Measurements from ENCODE around the gene MAX. TPM values are rescaled to one million over a fixed set of nuclear protein-coding genes. Genes with fewer than 3 reads are reported as not detected.

MAX gene
- total and polyA plus RNA-seq, 2 experiments from 2014 or later, result 25.0 to 27.7 TPM

DNA sequence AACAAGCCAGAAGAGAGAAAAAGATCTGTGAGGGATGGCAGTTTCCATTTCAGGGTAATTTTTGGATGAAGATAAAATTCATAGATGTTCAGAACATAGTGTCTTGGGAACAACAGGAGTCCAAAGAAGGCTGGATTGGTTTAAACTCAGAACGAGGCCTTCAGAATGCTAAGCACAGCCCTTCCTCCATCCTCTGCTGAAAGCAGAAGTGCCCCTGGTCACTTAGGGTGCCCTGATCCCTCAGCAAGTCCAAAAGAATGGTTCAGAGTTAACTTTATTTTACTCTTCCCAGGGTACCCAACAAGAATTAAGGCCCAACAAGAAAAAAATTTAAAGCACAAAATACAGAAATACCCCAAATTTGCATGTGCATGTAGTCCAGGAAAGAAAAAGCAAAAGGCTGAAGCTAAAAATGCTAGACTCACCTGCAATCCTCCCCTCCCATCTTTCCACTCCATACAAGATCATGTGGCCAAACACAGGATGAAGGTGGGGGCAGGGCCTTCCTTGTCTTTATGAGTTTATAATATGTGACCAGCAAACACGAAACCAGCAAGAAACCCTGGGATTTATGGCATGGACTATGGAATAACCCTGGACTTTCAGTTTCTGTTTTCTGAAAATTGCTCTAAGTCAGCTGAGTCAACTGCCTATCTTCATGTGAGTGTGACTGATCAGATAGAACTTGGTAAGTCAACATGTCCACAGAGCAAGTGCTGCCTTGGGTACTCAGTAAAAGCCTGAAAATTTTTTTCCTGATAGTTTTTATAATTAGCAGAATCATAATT is 21.2 kb downstream of the MAX start (continued):
- TF ChIP-seq, protein P1, sequence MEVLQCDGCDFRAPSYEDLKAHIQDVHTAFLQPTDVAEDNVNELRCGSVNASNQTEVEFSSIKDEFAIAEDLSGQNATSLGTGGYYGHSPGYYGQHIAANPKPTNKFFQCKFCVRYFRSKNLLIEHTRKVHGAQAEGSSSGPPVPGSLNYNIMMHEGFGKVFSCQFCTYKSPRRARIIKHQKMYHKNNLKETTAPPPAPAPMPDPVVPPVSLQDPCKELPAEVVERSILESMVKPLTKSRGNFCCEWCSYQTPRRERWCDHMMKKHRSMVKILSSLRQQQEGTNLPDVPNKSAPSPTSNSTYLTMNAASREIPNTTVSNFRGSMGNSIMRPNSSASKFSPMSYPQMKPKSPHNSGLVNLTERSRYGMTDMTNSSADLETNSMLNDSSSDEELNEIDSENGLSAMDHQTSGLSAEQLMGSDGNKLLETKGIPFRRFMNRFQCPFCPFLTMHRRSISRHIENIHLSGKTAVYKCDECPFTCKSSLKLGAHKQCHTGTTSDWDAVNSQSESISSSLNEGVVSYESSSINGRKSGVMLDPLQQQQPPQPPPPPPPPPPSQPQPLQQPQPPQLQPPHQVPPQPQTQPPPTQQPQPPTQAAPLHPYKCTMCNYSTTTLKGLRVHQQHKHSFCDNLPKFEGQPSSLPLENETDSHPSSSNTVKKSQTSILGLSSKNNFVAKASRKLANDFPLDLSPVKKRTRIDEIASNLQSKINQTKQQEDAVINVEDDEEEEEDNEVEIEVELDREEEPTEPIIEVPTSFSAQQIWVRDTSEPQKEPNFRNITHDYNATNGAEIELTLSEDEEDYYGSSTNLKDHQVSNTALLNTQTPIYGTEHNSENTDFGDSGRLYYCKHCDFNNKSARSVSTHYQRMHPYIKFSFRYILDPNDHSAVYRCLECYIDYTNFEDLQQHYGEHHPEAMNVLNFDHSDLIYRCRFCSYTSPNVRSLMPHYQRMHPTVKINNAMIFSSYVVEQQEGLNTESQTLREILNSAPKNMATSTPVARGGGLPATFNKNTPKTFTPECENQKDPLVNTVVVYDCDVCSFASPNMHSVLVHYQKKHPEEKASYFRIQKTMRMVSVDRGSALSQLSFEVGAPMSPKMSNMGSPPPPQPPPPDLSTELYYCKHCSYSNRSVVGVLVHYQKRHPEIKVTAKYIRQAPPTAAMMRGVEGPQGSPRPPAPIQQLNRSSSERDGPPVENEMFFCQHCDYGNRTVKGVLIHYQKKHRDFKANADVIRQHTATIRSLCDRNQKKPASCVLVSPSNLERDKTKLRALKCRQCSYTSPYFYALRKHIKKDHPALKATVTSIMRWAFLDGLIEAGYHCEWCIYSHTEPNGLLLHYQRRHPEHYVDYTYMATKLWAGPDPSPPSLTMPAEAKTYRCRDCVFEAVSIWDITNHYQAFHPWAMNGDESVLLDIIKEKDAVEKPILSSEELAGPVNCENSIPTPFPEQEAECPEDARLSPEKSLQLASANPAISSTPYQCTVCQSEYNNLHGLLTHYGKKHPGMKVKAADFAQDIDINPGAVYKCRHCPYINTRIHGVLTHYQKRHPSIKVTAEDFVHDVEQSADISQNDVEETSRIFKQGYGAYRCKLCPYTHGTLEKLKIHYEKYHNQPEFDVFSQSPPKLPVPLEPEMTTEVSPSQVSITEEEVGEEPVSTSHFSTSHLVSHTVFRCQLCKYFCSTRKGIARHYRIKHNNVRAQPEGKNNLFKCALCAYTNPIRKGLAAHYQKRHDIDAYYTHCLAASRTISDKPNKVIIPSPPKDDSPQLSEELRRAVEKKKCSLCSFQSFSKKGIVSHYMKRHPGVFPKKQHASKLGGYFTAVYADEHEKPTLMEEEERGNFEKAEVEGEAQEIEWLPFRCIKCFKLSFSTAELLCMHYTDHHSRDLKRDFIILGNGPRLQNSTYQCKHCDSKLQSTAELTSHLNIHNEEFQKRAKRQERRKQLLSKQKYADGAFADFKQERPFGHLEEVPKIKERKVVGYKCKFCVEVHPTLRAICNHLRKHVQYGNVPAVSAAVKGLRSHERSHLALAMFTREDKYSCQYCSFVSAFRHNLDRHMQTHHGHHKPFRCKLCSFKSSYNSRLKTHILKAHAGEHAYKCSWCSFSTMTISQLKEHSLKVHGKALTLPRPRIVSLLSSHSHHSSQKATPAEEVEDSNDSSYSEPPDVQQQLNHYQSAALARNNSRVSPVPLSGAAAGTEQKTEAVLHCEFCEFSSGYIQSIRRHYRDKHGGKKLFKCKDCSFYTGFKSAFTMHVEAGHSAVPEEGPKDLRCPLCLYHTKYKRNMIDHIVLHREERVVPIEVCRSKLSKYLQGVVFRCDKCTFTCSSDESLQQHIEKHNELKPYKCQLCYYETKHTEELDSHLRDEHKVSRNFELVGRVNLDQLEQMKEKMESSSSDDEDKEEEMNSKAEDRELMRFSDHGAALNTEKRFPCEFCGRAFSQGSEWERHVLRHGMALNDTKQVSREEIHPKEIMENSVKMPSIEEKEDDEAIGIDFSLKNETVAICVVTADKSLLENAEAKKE (CRISPR knock-in tag; IDR thresholded peaks at IDR 0.05), result no peak
- no peak for TF ChIP-seq REST (IDR thresholded peaks at IDR 0.05; ENCODE audit: unreplicated experiment)
- TF ChIP-seq EZH2phosphoT487 (IDR thresholded peaks at IDR 0.05; ENCODE audit: unreplicated experiment), result no peak

GRCh38 chr14:65079768-65080167 is 22.5 kb downstream of the MAX start:
- peaks cover 3% of the 10 kb centered on the region for H3K27me3 Mint-ChIP-seq (ENCODE audit: insufficient read depth, low read depth, poor library complexity)
- no peak for DNase-seq (ENCODE audit: low spot score)
- peaks cover 57% of the 10 kb centered on the region for H3K36me3 Mint-ChIP-seq (ENCODE audit: low read depth)
- no peak overlapping the region for H3K27ac ChIP-seq (ENCODE audit: low read depth)
- no peaks in the 10 kb centered on the region for H3K27me3 ChIP-seq (ENCODE audit: insufficient read depth)
- H2AFZ ChIP-seq, result no peak overlapping the region
- 0 out of 2 replicates have a peak, but pooled peaks cover 3% of the 10 kb centered on the region for H3K4me1 ChIP-seq (ENCODE audit: insufficient read depth)
- no peak overlapping the region for H3K4me3 Mint-ChIP-seq
- H3K36me3 ChIP-seq (ENCODE audit: insufficient read depth), result peaks cover 6% of the 10 kb centered on the region
- H3F3A ChIP-seq (replicated peaks; ENCODE audit: low read depth), result no peaks in the 10 kb centered on the region
- no peaks in the 10 kb centered on the region for H3K9me3 Mint-ChIP-seq
- H3K79me2 ChIP-seq (replicated peaks; ENCODE audit: insufficient read depth), result peaks cover 20% of the 10 kb centered on the region
- no peak overlapping the region for H3K27ac Mint-ChIP-seq
- H4K20me1 ChIP-seq (replicated peaks; ENCODE audit: insufficient read depth), result peaks cover 9% of the 10 kb centered on the region; the same call in 1 of the 2 replicates
- H3K4me3 ChIP-seq, result no peak overlapping the region
- peaks cover 15% of the 10 kb centered on the region for H3K4me1 Mint-ChIP-seq
- no peak for ATAC-seq
- no peak overlapping the region for H3K4me2 ChIP-seq
- H3K9me2 ChIP-seq (ENCODE audit: insufficient read depth), result no peaks in the 10 kb centered on the region
- TF ChIP-seq NANOG (IDR thresholded peaks at IDR 0.05; ENCODE audit: borderline replicate concordance) (no peak), EZH2phosphoT487 (IDR thresholded peaks at IDR 0.05; ENCODE audit: unreplicated experiment) (no peak)
- TF ChIP-seq, protein P1 (CRISPR knock-in tag; IDR thresholded peaks at IDR 0.05), result no peak

Data from GM23338 (cell line).